Mesenchymal stem cell (in vitro differentiated cells and primary cell): Measurements from ENCODE around the gene BTBD2.

Source experiments
- DNase-seq: peaks from one replicate; pipeline ENCODE4 v3.0.0-alpha.2; 2013
- H2AFZ ChIP-seq: one replicate; pipeline ENCODE4 v1.6.1; 2013; ENCODE audit warnings: low read depth, mild to moderate bottlenecking, control low read depth, inconsistent platforms, low read length, moderate library complexity
- H2AK5ac ChIP-seq: 2 replicates; pipeline ENCODE4 v1.6.1; 2013; ENCODE audit warnings: low read length, moderate library complexity, mild to moderate bottlenecking, inconsistent platforms; ENCODE audit not compliant: severe bottlenecking
- H2BK120ac ChIP-seq: one replicate; pipeline ENCODE4 v1.6.1; 2013; ENCODE audit warnings: low read depth, mild to moderate bottlenecking, inconsistent platforms, low read length, moderate library complexity
- H2BK12ac ChIP-seq, 2 experiments: one replicate each; pipeline ENCODE4 v1.6.1; 2013; ENCODE audit warnings: inconsistent platforms in 2 of 2, low read length in 2 of 2, mild to moderate bottlenecking in 2 of 2, moderate library complexity in 2 of 2, control low read depth in 1 of 2
- H2BK15ac ChIP-seq: one replicate; pipeline ENCODE4 v1.6.1; 2013; ENCODE audit warnings: mild to moderate bottlenecking, low read depth, inconsistent platforms; ENCODE audit not compliant: poor library complexity, severe bottlenecking
- H2BK5ac ChIP-seq: 2 replicates; pipeline ENCODE4 v1.6.1; 2013; ENCODE audit warnings: low read depth, mild to moderate bottlenecking, low read length, control low read depth, inconsistent platforms; ENCODE audit not compliant: poor library complexity, severe bottlenecking
- H3K14ac ChIP-seq, 2 experiments: one replicate each; pipeline ENCODE4 v1.6.1; 2013; ENCODE audit warnings: inconsistent platforms in 2 of 2, low read length in 2 of 2, control low read depth in 1 of 2, mild to moderate bottlenecking in 1 of 2, moderate library complexity in 1 of 2
- H3K18ac ChIP-seq, 2 experiments: one replicate each; pipeline ENCODE4 v1.6.1; 2013; ENCODE audit warnings: inconsistent platforms in 2 of 2, low read length in 2 of 2, control low read depth in 1 of 2, low read depth in 1 of 2, mild to moderate bottlenecking in 1 of 2
- H3K23ac ChIP-seq, 2 experiments: one replicate each; pipeline ENCODE4 v1.6.1; 2013; ENCODE audit warnings: inconsistent platforms in 2 of 2, low read length in 2 of 2, mild to moderate bottlenecking in 2 of 2, moderate library complexity in 2 of 2, control low read depth in 1 of 2
- H3K27ac ChIP-seq: 2 replicates; pipeline ENCODE4 v1.5.1; 2013; ENCODE audit warnings: mild to moderate bottlenecking, moderate library complexity, low read length, control low read depth, inconsistent platforms; ENCODE audit not compliant: poor library complexity, severe bottlenecking
- H3K27me3 ChIP-seq, 2 experiments: 2 replicates each; pipeline versions ENCODE4 v1.6.1 to v1.7.0; 2013; ENCODE audit warnings: low read length in 2 of 2, mild to moderate bottlenecking in 2 of 2, moderate library complexity in 2 of 2, control low read depth in 1 of 2, inconsistent platforms in 1 of 2; ENCODE audit not compliant: control insufficient read depth in 1 of 2, insufficient read depth in 1 of 2
- H3K36me3 ChIP-seq, 2 experiments: 2 replicates each; pipeline versions ENCODE4 v1.6.1 to v1.7.0; 2013; ENCODE audit warnings: low read length in 2 of 2, control low read depth in 1 of 2, inconsistent platforms in 1 of 2, low read depth in 1 of 2, mild to moderate bottlenecking in 1 of 2; ENCODE audit not compliant: insufficient read depth in 2 of 2, control insufficient read depth in 1 of 2
- H3K4ac ChIP-seq, 2 experiments: one replicate each; pipeline ENCODE4 v1.6.1; 2013; ENCODE audit warnings: inconsistent platforms in 2 of 2, low read length in 2 of 2, mild to moderate bottlenecking in 2 of 2, moderate library complexity in 2 of 2, control low read depth in 1 of 2, low read depth in 1 of 2
- H3K4me1 ChIP-seq: 2 replicates; pipeline ENCODE4 v1.6.1; 2013; ENCODE audit warnings: low read depth, low read length, control low read depth; ENCODE audit not compliant: control insufficient read depth, insufficient read depth
- H3K4me2 ChIP-seq: 2 replicates; pipeline ENCODE4 v1.6.1; 2013; ENCODE audit warnings: low read length, mild to moderate bottlenecking, inconsistent platforms; ENCODE audit not compliant: poor library complexity, severe bottlenecking
- H3K4me3 ChIP-seq, 2 experiments: 2 replicates each; pipeline versions ENCODE4 v1.5.1 to v1.7.0; 2013; ENCODE audit warnings: low read length in 2 of 2, mild to moderate bottlenecking in 2 of 2, control low read depth in 1 of 2, low read depth in 1 of 2; ENCODE audit not compliant: insufficient read depth in 1 of 2
- H3K79me1 ChIP-seq: replicated peaks from 2 replicates; pipeline ENCODE4 v1.6.1; 2013; ENCODE audit warnings: mild to moderate bottlenecking, control low read depth, low read length, inconsistent platforms; ENCODE audit not compliant: poor library complexity, severe bottlenecking
- H3K9ac ChIP-seq: 2 replicates; pipeline ENCODE4 v1.7.0; 2013; ENCODE audit warnings: mild to moderate bottlenecking, low read length, moderate library complexity
- H3K9me3 ChIP-seq: 2 replicates; pipeline ENCODE4 v1.7.0; 2013; ENCODE audit warnings: mild to moderate bottlenecking, low read length; ENCODE audit not compliant: control insufficient read depth
- H4K8ac ChIP-seq: one replicate; pipeline ENCODE4 v1.6.1; 2013; ENCODE audit warnings: inconsistent platforms, mild to moderate bottlenecking, low read length, moderate library complexity
- H4K91ac ChIP-seq: one replicate; pipeline ENCODE4 v1.6.1; 2013; ENCODE audit warnings: mild to moderate bottlenecking, low read length, inconsistent platforms
- WGBS: methylation state at CpG from one replicate; pipeline ENCODE4 v1.1.7; 2013; ENCODE audit warnings: mixed read lengths; 5-methylcytosine and 5-hydroxymethylcytosine counted together

BTBD2 gene

DNA sequence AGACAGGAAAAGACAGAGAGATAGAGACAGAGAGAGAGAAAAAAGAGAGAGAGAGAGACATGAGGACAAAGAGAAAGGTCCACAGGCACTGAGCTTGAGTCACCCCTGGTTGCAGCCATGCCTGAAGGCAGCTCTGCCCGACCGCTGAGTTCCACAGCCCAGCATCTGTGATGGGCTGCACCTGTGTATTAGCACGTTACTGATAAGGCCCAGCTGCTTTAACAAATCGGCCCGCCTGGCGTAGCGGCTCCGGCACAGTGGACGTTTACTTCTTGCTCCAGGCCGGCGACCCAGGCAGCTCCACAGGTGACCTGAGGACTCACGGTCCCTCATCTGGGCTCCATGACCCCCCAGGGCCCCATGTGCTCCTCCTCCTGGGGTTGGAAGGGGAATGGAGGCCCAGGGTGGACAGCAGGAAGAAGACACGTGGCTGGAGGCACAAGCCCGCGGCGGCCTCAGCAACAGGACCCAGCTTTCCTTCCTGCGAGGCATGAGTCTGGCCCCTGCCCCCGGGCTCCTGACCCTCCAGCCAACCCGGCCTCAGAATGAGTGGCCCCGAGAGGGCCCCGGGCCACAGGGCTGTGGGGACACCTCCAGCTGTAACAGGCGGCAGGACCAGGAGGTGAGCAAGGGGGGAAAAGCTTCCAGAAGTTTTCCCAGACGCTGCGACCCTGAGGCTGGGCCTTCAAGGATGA lies 78.5 kb downstream of the BTBD2 start:
- Histone ChIP-seq H3K14ac (peak overlapping the region in 1 of 2 experiments; percentile 41), H3K36me3 (peaks cover 0 to 7% of the 10 kb centered on the region in 2 experiments), H3K4me3 (no peak overlapping the region), H3K4me1 (peaks cover 11% of the 10 kb centered on the region), H3K79me1 (peaks cover 2% of the 10 kb centered on the region), H2BK15ac (no peak overlapping the region), H3K4ac (no peak overlapping the region), H4K8ac (no peak overlapping the region), H3K9me3 (peaks cover 4% of the 10 kb centered on the region), H3K9ac (no peak overlapping the region), H3K4me2 (no peak overlapping the region), H3K27ac (no peak overlapping the region), H2AFZ (no peak overlapping the region), H2AK5ac (no peak overlapping the region), H2BK120ac (no peak overlapping the region), H2BK5ac (no peak overlapping the region), H3K18ac (no peak overlapping the region), H2BK12ac (peak overlapping the region in 1 of 2 experiments; percentile 31), H4K91ac (no peak overlapping the region), H3K23ac (no peak overlapping the region), H3K27me3 (no peaks in the 10 kb centered on the region)
- 97% methylated on average over 24 of the region's 24 CpGs for WGBS
- no peak for DNase-seq

DNA sequence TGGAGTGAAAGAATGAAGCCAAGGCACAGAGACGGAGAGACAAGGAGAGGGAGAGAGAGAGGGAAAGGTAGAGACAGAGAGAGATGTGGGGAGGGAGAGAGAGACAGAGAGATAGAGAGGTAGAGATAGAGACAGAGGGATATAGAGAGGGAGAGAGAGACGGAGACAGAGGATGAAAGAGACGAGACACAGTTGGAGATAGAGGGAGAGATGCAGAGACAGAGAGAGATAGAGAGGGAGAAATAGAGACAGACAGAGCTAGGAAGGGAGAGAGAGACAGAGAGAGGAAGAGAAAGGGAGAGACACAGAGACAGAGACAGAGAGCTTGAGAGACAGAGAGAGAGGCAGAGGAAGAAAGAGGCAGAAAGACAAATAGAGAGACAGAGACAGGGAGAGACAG lies 79.1 kb downstream of the BTBD2 start:
- H2AFZ ChIP-seq, result no peak overlapping the region
- H2BK5ac ChIP-seq, result no peak overlapping the region
- H4K8ac ChIP-seq, result no peak overlapping the region
- H2AK5ac ChIP-seq, result no peak overlapping the region
- no peak overlapping the region for H2BK15ac ChIP-seq
- H3K9me3 ChIP-seq, result peaks cover 4% of the 10 kb centered on the region
- H3K4me2 ChIP-seq, result no peak overlapping the region
- no peak overlapping the region for H2BK12ac ChIP-seq
- no peak for DNase-seq
- peaks cover 2% of the 10 kb centered on the region for H3K79me1 ChIP-seq
- peaks cover 0 to 7% of the 10 kb centered on the region in 2 experiments for H3K36me3 ChIP-seq
- H3K4ac ChIP-seq, result no peak overlapping the region
- no peaks in the 10 kb centered on the region for H3K27me3 ChIP-seq
- H3K14ac ChIP-seq, result no peak overlapping the region
- no peak overlapping the region for H2BK120ac ChIP-seq
- no peak overlapping the region for H3K9ac ChIP-seq
- no peak overlapping the region for H3K18ac ChIP-seq
- H3K23ac ChIP-seq, result no peak overlapping the region
- peaks cover 11% of the 10 kb centered on the region for H3K4me1 ChIP-seq
- H4K91ac ChIP-seq, result no peak overlapping the region
- H3K4me3 ChIP-seq, result no peak overlapping the region
- 96% methylated on average over 3 of the region's 3 CpGs for WGBS
- no peak overlapping the region for H3K27ac ChIP-seq

DNA sequence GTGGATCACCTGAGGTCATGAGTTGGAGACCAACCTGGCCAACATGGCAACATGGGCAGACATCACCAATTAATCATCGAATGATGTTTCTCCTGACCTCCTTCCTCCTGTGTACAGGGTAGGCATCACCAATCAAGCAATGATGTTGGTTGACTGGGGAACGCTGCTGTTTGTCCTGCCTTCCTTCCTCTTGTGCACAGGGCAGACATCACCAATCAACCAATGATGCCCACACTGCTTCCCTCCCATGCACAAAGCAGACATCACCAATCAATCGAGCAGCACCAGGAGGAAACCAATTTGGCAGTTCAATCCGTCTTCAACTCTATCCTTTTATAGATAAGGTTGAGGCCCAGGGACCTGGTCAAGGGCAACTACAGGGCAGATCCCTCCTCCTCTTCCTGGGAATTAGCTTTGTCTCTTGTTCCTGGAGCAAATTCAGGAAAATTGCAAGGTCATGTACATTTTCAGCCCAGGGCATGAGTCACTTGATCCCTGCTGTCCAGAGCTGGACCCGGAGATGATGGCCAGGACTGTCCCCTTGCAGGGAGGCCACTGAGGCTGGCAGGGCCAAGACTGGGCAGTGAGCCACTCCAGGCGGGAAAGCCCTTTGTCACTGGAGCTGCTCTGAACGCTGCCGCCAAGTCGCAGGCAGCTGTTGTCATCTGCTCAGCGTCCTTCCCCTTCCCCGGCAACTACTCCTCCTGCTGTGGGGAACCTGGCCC lies 79.9 kb downstream of the BTBD2 start:
- Histone ChIP-seq H3K4me3 (no peak overlapping the region), H3K18ac (no peak overlapping the region), H2AFZ (no peak overlapping the region), H3K9me3 (peaks cover 4% of the 10 kb centered on the region), H3K9ac (no peak overlapping the region), H3K4me1 (peaks cover 11% of the 10 kb centered on the region), H4K8ac (no peak overlapping the region), H3K79me1 (peaks cover 2% of the 10 kb centered on the region), H3K23ac (no peak overlapping the region), H3K27me3 (no peaks in the 10 kb centered on the region), H2AK5ac (no peak overlapping the region), H3K27ac (no peak overlapping the region), H3K4me2 (no peak overlapping the region), H3K36me3 (peaks cover 0 to 7% of the 10 kb centered on the region in 2 experiments), H2BK12ac (no peak overlapping the region), H4K91ac (peak overlapping the region; percentile 5), H2BK120ac (no peak overlapping the region), H2BK15ac (no peak overlapping the region), H3K4ac (no peak overlapping the region), H2BK5ac (no peak overlapping the region), H3K14ac (no peak overlapping the region)
- DNase-seq, result peak; percentile 31
- WGBS, result 82% methylated on average over 11 of the region's 11 CpGs
